ENCODE data around the gene COL4A2.

GRCh38 chr13:110356362-110356761, 49.3 kb downstream of the COL4A2 start:
- TF ChIP-seq, protein P1, sequence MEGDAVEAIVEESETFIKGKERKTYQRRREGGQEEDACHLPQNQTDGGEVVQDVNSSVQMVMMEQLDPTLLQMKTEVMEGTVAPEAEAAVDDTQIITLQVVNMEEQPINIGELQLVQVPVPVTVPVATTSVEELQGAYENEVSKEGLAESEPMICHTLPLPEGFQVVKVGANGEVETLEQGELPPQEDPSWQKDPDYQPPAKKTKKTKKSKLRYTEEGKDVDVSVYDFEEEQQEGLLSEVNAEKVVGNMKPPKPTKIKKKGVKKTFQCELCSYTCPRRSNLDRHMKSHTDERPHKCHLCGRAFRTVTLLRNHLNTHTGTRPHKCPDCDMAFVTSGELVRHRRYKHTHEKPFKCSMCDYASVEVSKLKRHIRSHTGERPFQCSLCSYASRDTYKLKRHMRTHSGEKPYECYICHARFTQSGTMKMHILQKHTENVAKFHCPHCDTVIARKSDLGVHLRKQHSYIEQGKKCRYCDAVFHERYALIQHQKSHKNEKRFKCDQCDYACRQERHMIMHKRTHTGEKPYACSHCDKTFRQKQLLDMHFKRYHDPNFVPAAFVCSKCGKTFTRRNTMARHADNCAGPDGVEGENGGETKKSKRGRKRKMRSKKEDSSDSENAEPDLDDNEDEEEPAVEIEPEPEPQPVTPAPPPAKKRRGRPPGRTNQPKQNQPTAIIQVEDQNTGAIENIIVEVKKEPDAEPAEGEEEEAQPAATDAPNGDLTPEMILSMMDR (IDR thresholded peaks at IDR 0.05), result no peak
- TF ChIP-seq POLR2A (IDR thresholded peaks at IDR 0.05), result no peak
